ENCODE measurements around the gene CLPSL2. TPM values are rescaled to one million over a fixed set of nuclear protein-coding genes. Genes with fewer than 3 reads are reported as not detected.
A peak's percentile ranks its signal among the peaks of the same experiment; 100 is the strongest.

CLPSL2 gene
- total RNA-seq, 1 experiment from 2014 or later, result 3.4 TPM

GRCh38 chr6:35755278-35755924, 21.0 kb upstream of the CLPSL2 start (continued):
- no peak for TF ChIP-seq ESRRA (CRISPR knock-in tag; IDR thresholded peaks at IDR 0.05; ENCODE audit: borderline replicate concordance)
- TF ChIP-seq NR2C2 (CRISPR knock-in tag; IDR thresholded peaks at IDR 0.05), result no peak
- no peak for TF ChIP-seq ZSCAN18 (CRISPR knock-in tag; IDR thresholded peaks at IDR 0.05)
- TF ChIP-seq JUN (CRISPR knock-in tag; IDR thresholded peaks at IDR 0.05), result no peak
- no peak for TF ChIP-seq SMAD4 (CRISPR knock-in tag; IDR thresholded peaks at IDR 0.05)

GRCh38 chr6:35757456-35758123, 18.8 kb upstream of the CLPSL2 start:
- Mint-ChIP-seq H3K27ac (peak overlapping the region; percentile 86), H3K4me1 (peaks cover 50% of the 10 kb centered on the region), H3K27me3 (ENCODE audit: low read depth) (no peaks in the 10 kb centered on the region), H3K36me3 (peaks cover 6% of the 10 kb centered on the region; the same call in 1 of the 2 replicates), H3K4me3 (no peak overlapping the region), H3K9me3 (0 out of 2 replicates have a peak, but pooled peaks cover 4% of the 10 kb centered on the region)
- ChIA-PET CTCF (interaction anchor here (0.5 to 6.0 kb wide), 34 partner anchors 9 to 254 kb away, joined by 3 to 86 read pairs (median 4); partner anchors contain the start of genes ARMC12, CLPS and LHFPL5), POLR2A (interaction anchor here (0.7 kb wide), 1 partner anchor 25 kb away, joined by 4 read pairs; no protein-coding TSS in a partner anchor)
- ATAC-seq (peak; percentile 81), DNase-seq (ENCODE audit: low spot score) (peak; percentile 57)
- no peak for TF ChIP-seq IRF2 (CRISPR knock-in tag; IDR thresholded peaks at IDR 0.05; ENCODE audit: borderline replicate concordance, low read depth)

DNA sequence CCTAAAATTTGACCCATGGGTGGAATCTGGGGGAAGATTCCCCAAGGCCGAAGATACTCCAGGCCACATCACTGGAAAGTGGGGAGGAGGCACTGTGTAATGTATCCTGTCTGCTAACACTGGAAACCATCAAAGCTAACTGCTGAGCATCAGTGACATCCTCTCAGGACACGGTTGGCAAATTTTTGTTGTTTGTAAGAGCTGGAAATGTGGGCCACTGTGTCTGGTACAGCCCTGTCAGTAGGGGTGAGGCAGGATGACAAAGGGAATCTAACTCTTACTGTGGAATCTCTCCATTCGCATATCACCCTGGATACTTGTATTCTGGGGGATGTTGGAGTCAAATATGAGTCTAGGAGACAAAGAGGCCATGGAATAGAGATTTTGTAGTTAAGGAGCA, 17.0 kb upstream of the CLPSL2 start:
- ChIA-PET POLR2A (no interaction called here), CTCF (interaction anchor here (1.4 to 6.0 kb wide), 2 partner anchors 21 to 237 kb away, joined by 4 to 86 read pairs; partner anchors contain the start of gene ARMC12)
- H3K27me3 Mint-ChIP-seq (ENCODE audit: low read depth), result no peaks in the 10 kb centered on the region
- H3K9me3 Mint-ChIP-seq, result 0 out of 2 replicates have a peak, but pooled peaks cover 4% of the 10 kb centered on the region
- TF ChIP-seq ZNF317 (CRISPR knock-in tag; IDR thresholded peaks at IDR 0.05; ENCODE audit: borderline replicate concordance, low read depth) (no peak), EMX1 (CRISPR knock-in tag; IDR thresholded peaks at IDR 0.05) (no peak), JAZF1 (CRISPR knock-in tag; IDR thresholded peaks at IDR 0.05) (no peak), MXD4 (CRISPR knock-in tag; IDR thresholded peaks at IDR 0.05; ENCODE audit: borderline replicate concordance) (no peak), TP53 (CRISPR knock-in tag; IDR thresholded peaks at IDR 0.05) (no peak), ZNF232 (CRISPR knock-in tag; IDR thresholded peaks at IDR 0.05) (no peak), TEAD1 (CRISPR knock-in tag; IDR thresholded peaks at IDR 0.05) (no peak), CBFB (CRISPR knock-in tag; IDR thresholded peaks at IDR 0.05; ENCODE audit: low read depth) (no peak), OVOL2 (CRISPR knock-in tag; IDR thresholded peaks at IDR 0.05; ENCODE audit: borderline replicate concordance) (no peak)
- TF ChIP-seq, protein P1, sequence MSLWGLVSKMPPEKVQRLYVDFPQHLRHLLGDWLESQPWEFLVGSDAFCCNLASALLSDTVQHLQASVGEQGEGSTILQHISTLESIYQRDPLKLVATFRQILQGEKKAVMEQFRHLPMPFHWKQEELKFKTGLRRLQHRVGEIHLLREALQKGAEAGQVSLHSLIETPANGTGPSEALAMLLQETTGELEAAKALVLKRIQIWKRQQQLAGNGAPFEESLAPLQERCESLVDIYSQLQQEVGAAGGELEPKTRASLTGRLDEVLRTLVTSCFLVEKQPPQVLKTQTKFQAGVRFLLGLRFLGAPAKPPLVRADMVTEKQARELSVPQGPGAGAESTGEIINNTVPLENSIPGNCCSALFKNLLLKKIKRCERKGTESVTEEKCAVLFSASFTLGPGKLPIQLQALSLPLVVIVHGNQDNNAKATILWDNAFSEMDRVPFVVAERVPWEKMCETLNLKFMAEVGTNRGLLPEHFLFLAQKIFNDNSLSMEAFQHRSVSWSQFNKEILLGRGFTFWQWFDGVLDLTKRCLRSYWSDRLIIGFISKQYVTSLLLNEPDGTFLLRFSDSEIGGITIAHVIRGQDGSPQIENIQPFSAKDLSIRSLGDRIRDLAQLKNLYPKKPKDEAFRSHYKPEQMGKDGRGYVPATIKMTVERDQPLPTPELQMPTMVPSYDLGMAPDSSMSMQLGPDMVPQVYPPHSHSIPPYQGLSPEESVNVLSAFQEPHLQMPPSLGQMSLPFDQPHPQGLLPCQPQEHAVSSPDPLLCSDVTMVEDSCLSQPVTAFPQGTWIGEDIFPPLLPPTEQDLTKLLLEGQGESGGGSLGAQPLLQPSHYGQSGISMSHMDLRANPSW (CRISPR knock-in tag; conservative IDR thresholded peaks at IDR 0.05; ENCODE audit: low read depth), result no peak
- TF ChIP-seq, protein P2, sequence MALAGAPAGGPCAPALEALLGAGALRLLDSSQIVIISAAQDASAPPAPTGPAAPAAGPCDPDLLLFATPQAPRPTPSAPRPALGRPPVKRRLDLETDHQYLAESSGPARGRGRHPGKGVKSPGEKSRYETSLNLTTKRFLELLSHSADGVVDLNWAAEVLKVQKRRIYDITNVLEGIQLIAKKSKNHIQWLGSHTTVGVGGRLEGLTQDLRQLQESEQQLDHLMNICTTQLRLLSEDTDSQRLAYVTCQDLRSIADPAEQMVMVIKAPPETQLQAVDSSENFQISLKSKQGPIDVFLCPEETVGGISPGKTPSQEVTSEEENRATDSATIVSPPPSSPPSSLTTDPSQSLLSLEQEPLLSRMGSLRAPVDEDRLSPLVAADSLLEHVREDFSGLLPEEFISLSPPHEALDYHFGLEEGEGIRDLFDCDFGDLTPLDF (CRISPR knock-in tag; IDR thresholded peaks at IDR 0.05), result no peak
- TF ChIP-seq, protein P3, sequence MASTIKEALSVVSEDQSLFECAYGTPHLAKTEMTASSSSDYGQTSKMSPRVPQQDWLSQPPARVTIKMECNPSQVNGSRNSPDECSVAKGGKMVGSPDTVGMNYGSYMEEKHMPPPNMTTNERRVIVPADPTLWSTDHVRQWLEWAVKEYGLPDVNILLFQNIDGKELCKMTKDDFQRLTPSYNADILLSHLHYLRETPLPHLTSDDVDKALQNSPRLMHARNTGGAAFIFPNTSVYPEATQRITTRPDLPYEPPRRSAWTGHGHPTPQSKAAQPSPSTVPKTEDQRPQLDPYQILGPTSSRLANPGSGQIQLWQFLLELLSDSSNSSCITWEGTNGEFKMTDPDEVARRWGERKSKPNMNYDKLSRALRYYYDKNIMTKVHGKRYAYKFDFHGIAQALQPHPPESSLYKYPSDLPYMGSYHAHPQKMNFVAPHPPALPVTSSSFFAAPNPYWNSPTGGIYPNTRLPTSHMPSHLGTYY (CRISPR knock-in tag; IDR thresholded peaks at IDR 0.05), result no peak
- no peak for ATAC-seq
- no peak for DNase-seq (ENCODE audit: low spot score)
- no peak overlapping the region for H3K4me3 Mint-ChIP-seq
- peaks cover 59% of the 10 kb centered on the region for H3K4me1 Mint-ChIP-seq
- no peak overlapping the region for H3K27ac Mint-ChIP-seq
- H3K36me3 Mint-ChIP-seq, result peaks cover 6% of the 10 kb centered on the region; the same call in 1 of the 2 replicates
